Measurements from ENCODE around the gene CPLX1. TPM values are rescaled to one million over a fixed set of nuclear protein-coding genes. Genes with fewer than 3 reads are reported as not detected.

CPLX1 gene
- total RNA-seq, 2 experiments from 2014 or later, result 0.37 to 0.48 TPM

DNA sequence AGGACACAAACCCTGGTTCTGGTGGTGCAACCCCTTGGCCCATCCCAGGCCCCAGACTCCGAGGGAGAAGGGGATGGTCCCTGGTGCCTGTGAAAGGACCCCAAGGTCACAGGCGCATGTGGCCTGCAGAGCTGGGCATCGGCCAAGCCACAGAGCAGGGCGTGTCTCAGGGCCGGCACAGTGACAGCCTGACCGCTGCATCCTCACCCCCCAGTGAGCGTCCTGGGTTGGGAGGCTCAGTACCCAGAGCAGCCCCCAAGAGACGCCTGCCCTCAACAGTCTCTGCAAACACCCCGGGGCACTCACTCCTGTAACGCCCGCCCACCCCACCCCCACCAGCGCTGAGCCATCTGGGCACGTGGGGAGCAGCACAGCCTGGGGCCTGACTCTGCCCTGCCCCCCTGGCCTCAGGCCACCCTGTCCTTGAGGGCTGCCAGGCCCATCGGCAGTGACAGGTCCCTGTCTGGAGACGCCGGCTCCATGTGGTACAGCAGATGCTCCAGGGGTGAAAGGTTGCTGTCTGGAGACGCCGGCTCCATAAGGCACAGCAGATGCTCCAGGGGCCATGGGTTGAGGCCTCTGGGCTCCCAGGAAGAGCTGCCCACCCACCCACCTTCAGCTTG, 24.5 kb upstream of the CPLX1 start:
- H3K9me3 Mint-ChIP-seq, result no peaks in the 10 kb centered on the region
- H3K27ac Mint-ChIP-seq, result no peak overlapping the region
- CTCF ChIA-PET, result no interaction called here
- H3K4me1 Mint-ChIP-seq (ENCODE audit: low read depth), result no peaks in the 10 kb centered on the region
- no peaks in the 10 kb centered on the region for H3K27me3 Mint-ChIP-seq (ENCODE audit: low read depth)
- intact Hi-C loops (cut with micrococcal nuclease), result no loop called here
- H3K4me3 Mint-ChIP-seq, result no peak overlapping the region
- DNase-seq, result no peak
- peaks cover 12% of the 10 kb centered on the region for H3K36me3 Mint-ChIP-seq (ENCODE audit: low read depth)

DNA sequence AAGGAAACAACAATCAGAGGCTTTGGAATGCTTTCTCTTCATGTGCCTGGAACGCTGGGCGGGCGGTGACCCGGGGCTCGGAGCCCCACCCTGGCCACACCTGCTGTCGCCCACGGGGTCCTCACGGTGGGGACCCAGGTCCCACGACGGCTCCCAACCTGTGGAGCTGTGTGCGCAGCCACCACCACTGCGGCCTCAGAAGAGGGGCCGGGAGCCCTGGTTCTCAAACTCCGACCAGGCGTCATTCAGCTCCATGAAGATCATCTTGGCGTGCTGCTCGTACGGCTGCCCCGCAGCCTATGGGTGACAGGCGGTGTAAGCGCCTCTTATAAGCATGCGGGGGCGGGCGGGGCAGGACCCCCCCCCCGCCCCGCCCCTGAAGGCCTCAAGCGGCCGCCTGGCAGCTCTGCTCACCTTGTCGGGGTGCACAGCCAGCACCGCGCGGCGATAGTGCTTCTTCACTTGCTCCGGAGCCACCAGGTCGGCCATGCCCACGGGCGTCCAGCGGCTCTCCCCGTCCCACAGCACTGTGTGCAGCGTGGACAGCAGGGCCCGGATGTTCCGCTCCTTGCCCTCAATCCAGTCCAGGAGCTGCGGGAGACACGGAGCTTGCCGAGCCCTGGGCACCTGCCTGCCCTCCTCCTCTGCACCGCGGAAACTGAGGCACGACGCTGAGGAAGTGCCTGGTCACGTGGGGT, 23.7 kb upstream of the CPLX1 start:
- Mint-ChIP-seq H3K4me3 (no peak overlapping the region), H3K27ac (no peak overlapping the region), H3K27me3 (ENCODE audit: low read depth) (no peaks in the 10 kb centered on the region), H3K4me1 (ENCODE audit: low read depth) (no peaks in the 10 kb centered on the region), H3K36me3 (ENCODE audit: low read depth) (peaks cover 5% of the 10 kb centered on the region), H3K9me3 (no peaks in the 10 kb centered on the region)
- intact Hi-C loops (cut with micrococcal nuclease), result no loop called here
- no peak for DNase-seq
- CTCF ChIA-PET, result no interaction called here

- CTCF ChIA-PET, result no interaction called here
- no peak for DNase-seq
- H3K4me1 Mint-ChIP-seq (ENCODE audit: low read depth), result no peaks in the 10 kb centered on the region
- H3K4me3 Mint-ChIP-seq, result no peak overlapping the region
- H3K36me3 Mint-ChIP-seq (ENCODE audit: low read depth), result peaks cover 7% of the 10 kb centered on the region
- no peak overlapping the region for H3K27ac Mint-ChIP-seq
- H3K9me3 Mint-ChIP-seq, result no peaks in the 10 kb centered on the region
- no peaks in the 10 kb centered on the region for H3K27me3 Mint-ChIP-seq (ENCODE audit: low read depth)
- intact Hi-C loops (cut with micrococcal nuclease), result no loop called here
Observed at GRCh38 chr4:848803-849477, 23.0 kb upstream of the CPLX1 start.

DNA sequence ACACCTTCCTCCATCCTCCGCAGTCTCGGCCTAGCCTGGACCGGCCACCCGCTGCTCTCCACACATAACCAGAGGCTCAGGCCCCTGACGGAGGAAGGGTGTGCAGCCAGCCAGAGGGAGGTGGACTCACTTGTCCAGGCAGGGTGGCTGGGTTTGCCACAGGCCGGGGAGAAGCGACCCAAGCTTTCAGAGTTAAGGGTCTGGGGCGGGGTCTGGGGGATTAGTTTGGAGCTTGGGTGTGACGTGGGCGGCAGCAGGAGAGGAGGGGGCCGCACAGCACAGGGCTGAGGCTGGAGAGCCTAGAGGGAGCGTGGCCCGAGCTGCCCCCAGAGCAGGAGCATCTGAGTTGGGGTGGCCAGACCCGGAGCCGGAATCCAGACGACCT, 22.4 kb upstream of the CPLX1 start:
- CTCF ChIA-PET, result no interaction called here
- no peak overlapping the region for H3K27ac Mint-ChIP-seq
- no peaks in the 10 kb centered on the region for H3K4me1 Mint-ChIP-seq (ENCODE audit: low read depth)
- no peaks in the 10 kb centered on the region for H3K9me3 Mint-ChIP-seq
- H3K36me3 Mint-ChIP-seq (ENCODE audit: low read depth), result peaks cover 8% of the 10 kb centered on the region
- no peak for DNase-seq
- no peaks in the 10 kb centered on the region for H3K27me3 Mint-ChIP-seq (ENCODE audit: low read depth)
- no peak overlapping the region for H3K4me3 Mint-ChIP-seq
- intact Hi-C loops (cut with micrococcal nuclease), result no loop called here

- no peak for DNase-seq
- intact Hi-C loops (cut with micrococcal nuclease), result no loop called here
- Mint-ChIP-seq H3K9me3 (peaks cover 1% of the 10 kb centered on the region), H3K27me3 (ENCODE audit: low read depth) (no peaks in the 10 kb centered on the region), H3K4me1 (ENCODE audit: low read depth) (no peaks in the 10 kb centered on the region), H3K36me3 (ENCODE audit: low read depth) (peaks cover 13% of the 10 kb centered on the region), H3K27ac (no peak overlapping the region), H3K4me3 (no peak overlapping the region)
- CTCF ChIA-PET, result interaction anchor here (1.6 kb wide), 1 partner anchor 103 kb away, joined by 5 read pairs; no protein-coding TSS in a partner anchor
Observed at GRCh38 chr4:845836-846251, 19.9 kb upstream of the CPLX1 start.

DNA sequence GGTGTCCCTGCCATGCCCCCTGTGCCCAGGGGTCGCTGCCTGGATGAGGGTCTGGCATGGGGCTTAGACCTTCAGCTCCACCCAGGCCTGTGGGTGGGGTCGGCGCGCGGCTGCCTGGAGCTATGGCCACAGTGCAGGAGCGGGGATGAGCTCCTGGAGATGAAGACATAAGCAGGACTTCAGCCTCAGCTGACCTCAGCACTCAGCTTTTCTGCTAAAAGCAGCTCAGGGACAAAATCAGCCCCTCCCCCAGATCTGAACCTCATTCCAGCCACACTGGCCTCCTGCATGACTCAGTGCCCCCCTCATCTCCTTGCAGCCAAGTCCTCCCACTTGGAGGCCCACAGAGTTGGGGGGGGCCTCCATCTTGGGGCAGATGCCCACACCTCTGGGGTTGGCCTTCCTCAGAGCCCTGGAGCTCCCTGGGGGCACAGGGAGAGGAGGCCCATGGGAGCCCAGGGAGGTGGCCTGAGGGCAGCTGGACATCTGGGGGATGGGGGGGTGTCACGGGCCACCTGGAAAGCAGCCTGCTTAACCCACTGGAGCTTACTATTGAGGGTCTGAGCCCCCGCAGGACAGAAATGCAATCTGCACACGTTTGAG, 19.4 kb upstream of the CPLX1 start:
- no peak for DNase-seq
- Mint-ChIP-seq H3K4me3 (no peak overlapping the region), H3K4me1 (ENCODE audit: low read depth) (no peaks in the 10 kb centered on the region), H3K27ac (no peak overlapping the region), H3K27me3 (ENCODE audit: low read depth) (no peaks in the 10 kb centered on the region), H3K36me3 (ENCODE audit: low read depth) (peaks cover 13% of the 10 kb centered on the region), H3K9me3 (peaks cover 1% of the 10 kb centered on the region)
- CTCF ChIA-PET, result interaction anchor here (0.7 to 1.6 kb wide), 3 partner anchors 103 to 265 kb away, joined by 3 to 5 read pairs (median 3); no protein-coding TSS in a partner anchor
- intact Hi-C loops (cut with micrococcal nuclease), result no loop called here

- CTCF ChIA-PET, result interaction anchor here (0.7 to 1.6 kb wide), 3 partner anchors 102 to 266 kb away, joined by 3 to 5 read pairs (median 3); no protein-coding TSS in a partner anchor
- Mint-ChIP-seq H3K27ac (no peak overlapping the region), H3K9me3 (peaks cover 1% of the 10 kb centered on the region), H3K4me3 (no peak overlapping the region), H3K36me3 (ENCODE audit: low read depth) (peaks cover 13% of the 10 kb centered on the region), H3K4me1 (ENCODE audit: low read depth) (no peaks in the 10 kb centered on the region), H3K27me3 (ENCODE audit: low read depth) (no peaks in the 10 kb centered on the region)
- intact Hi-C loops (cut with micrococcal nuclease), result no loop called here
- DNase-seq, result no peak
Observed at GRCh38 chr4:844752-845232, 18.9 kb upstream of the CPLX1 start.

- Mint-ChIP-seq H3K27ac (no peak overlapping the region), H3K27me3 (ENCODE audit: low read depth) (no peaks in the 10 kb centered on the region), H3K4me1 (ENCODE audit: low read depth) (no peaks in the 10 kb centered on the region), H3K36me3 (ENCODE audit: low read depth) (peaks cover 15% of the 10 kb centered on the region), H3K9me3 (peaks cover 14% of the 10 kb centered on the region), H3K4me3 (no peak overlapping the region)
- CTCF ChIA-PET, result no interaction called here
- no peak for DNase-seq
- intact Hi-C loops (cut with micrococcal nuclease), result no loop called here
Observed at GRCh38 chr4:839675-840443, 13.9 kb upstream of the CPLX1 start.

DNA sequence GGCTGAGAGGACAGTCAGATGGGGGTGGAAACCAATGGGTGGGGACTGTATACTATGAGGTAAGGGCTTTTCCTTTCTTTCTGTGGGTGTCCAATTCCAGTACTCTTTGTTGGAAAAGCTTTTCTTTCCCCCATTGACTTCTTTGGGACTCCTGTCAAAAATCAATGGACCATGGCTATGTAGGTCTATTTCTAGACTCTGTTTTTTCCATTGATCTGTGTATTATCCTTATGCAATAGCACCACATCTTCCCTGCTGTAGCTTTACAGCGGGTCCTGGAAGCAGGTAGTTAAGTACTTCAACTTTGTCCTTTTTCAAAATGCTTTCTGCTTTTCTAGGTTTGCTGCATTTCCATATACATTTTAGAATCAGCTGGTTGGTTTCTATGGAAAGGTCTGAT, 11.8 kb upstream of the CPLX1 start:
- intact Hi-C loops (cut with micrococcal nuclease), result no loop called here
- H3K36me3 Mint-ChIP-seq (ENCODE audit: low read depth), result peaks cover 9% of the 10 kb centered on the region
- CTCF ChIA-PET, result no interaction called here
- H3K9me3 Mint-ChIP-seq, result peaks cover 14% of the 10 kb centered on the region
- peaks cover 4% of the 10 kb centered on the region for H3K4me1 Mint-ChIP-seq (ENCODE audit: low read depth)
- H3K27ac Mint-ChIP-seq, result no peak overlapping the region
- DNase-seq, result no peak
- H3K27me3 Mint-ChIP-seq (ENCODE audit: low read depth), result no peaks in the 10 kb centered on the region
- no peak overlapping the region for H3K4me3 Mint-ChIP-seq

- intact Hi-C loops (cut with micrococcal nuclease), result no loop called here
- CTCF ChIA-PET, result interaction anchor here (1.5 kb wide), 1 partner anchor 94 kb away, joined by 4 read pairs; no protein-coding TSS in a partner anchor
- DNase-seq, result no peak
- Mint-ChIP-seq H3K4me1 (ENCODE audit: low read depth) (peaks cover 4% of the 10 kb centered on the region), H3K4me3 (no peak overlapping the region), H3K27ac (no peak overlapping the region), H3K9me3 (peaks cover 14% of the 10 kb centered on the region), H3K27me3 (ENCODE audit: low read depth) (no peaks in the 10 kb centered on the region), H3K36me3 (ENCODE audit: low read depth) (peaks cover 6% of the 10 kb centered on the region)
Observed at GRCh38 chr4:836750-837301, 10.9 kb upstream of the CPLX1 start.

- Mint-ChIP-seq H3K27ac (no peak overlapping the region), H3K4me3 (no peak overlapping the region), H3K36me3 (ENCODE audit: low read depth) (peaks cover 5% of the 10 kb centered on the region), H3K4me1 (ENCODE audit: low read depth) (peaks cover 4% of the 10 kb centered on the region), H3K9me3 (peaks cover 12% of the 10 kb centered on the region), H3K27me3 (ENCODE audit: low read depth) (no peaks in the 10 kb centered on the region)
- intact Hi-C loops (cut with micrococcal nuclease), result no loop called here
- no peak for DNase-seq
- CTCF ChIA-PET, result interaction anchor here (1.5 kb wide), 1 partner anchor 94 kb away, joined by 4 read pairs; no protein-coding TSS in a partner anchor
Observed at GRCh38 chr4:836003-836511, 10.1 kb upstream of the CPLX1 start.

Data from activated naive CD4-positive, alpha-beta T cell treated with anti-CD3 and anti-CD28 coated beads for 36 hours (primary cell).